A549 (cell line): Measurements from ENCODE around the gene SCYGR1. TPM values are rescaled to one million over a fixed set of nuclear protein-coding genes. Genes with fewer than 3 reads are reported as not detected.

Experiments
- ATAC-seq, 2 experiments: fragments of 200-7000 bp in 1 of 2; fragments of >200 bp in 1 of 2; cut with Nextera tagmentation in 1 of 2; cut with Tn5 transposase in 1 of 2; 3 replicates each; pipeline versions ENCODE4 v1.8.0 to v1.9.1; 2018 to 2020; ENCODE audit warnings: mild to moderate bottlenecking in 1 of 2, moderate library complexity in 1 of 2
- CTCF ChIA-PET: fragments of 300-600 bp; sonication (Branson Sonifier 250); formaldehyde crosslinking; extraction: SDS; loops from one replicate; lab custom pipeline; 2021; ENCODE audit warnings: antibody characterized with exemption, inconsistent platforms; lab: Yijun Ruan, JAX
- POLR2A ChIA-PET: fragments of 350-600 bp; formaldehyde crosslinking; extraction: SDS; loops from one replicate; lab custom pipeline; 2021; ENCODE audit warnings: antibody characterized with exemption, inconsistent platforms; lab: Yijun Ruan, JAX
- DNase-seq, 2 experiments: peaks; one replicate each; pipeline versions ENCODE4 v3.0.0 to v3.0.0-alpha.2; 2011 to 2016; ENCODE audit warnings: low read depth in 1 of 2, low spot score in 1 of 2
- FAIRE-seq: peaks from 2 replicates; lab custom pipeline; 2011; peaks lifted over from hg19 to GRCh38; lab: Jason Lieb, UNC
- H3K27ac ChIP-seq, 2 experiments: fragments of >200 bp; sonication (Bioruptor Twin); formaldehyde crosslinking; 3 replicates each; pipeline ENCODE4 v1.5.1; 2016 to 2017
- H3K4me1 ChIP-seq: fragments of >200 bp; sonication (Bioruptor Twin); formaldehyde crosslinking; 3 replicates; pipeline ENCODE4 v1.6.1; 2016
- H3K4me2 ChIP-seq: fragments of >200 bp; sonication (Bioruptor Twin); formaldehyde crosslinking; 3 replicates; pipeline ENCODE4 v1.6.1; 2016
- H3K4me3 ChIP-seq: fragments of >200 bp; sonication (Bioruptor Twin); formaldehyde crosslinking; 3 replicates; pipeline ENCODE4 v1.5.1; 2016
- H3K9me3 ChIP-seq: fragments of >200 bp; sonication (Bioruptor Twin); formaldehyde crosslinking; 3 replicates; pipeline ENCODE4 v1.6.1; 2016
- BHLHE40 ChIP-seq: IDR thresholded peaks from 2 replicates; pipeline ENCODE4 v1.6.1; 2012; ENCODE audit warnings: low read depth, low read length, inconsistent platforms
- CBX2 ChIP-seq: fragments of 200-600 bp; sonication (generic); IDR thresholded peaks from 2 replicates; pipeline ENCODE4 v1.6.1; 2016; ENCODE audit warnings: low read depth, mild to moderate bottlenecking, borderline replicate concordance
- CTCF ChIP-seq: fragments of >200 bp; sonication (Bioruptor Twin); formaldehyde crosslinking; IDR thresholded peaks from 3 replicates; pipeline ENCODE4 v1.5.1; 2016
- E2F6 ChIP-seq: IDR thresholded peaks from 2 replicates; pipeline ENCODE4 v1.6.1; 2012; ENCODE audit warnings: low read depth, borderline replicate concordance
- EHMT2 ChIP-seq: fragments of 200-600 bp; sonication (generic); IDR thresholded peaks from 2 replicates; pipeline ENCODE4 v1.6.1; 2016; ENCODE audit warnings: antibody characterized with exemption, low read depth, mild to moderate bottlenecking, moderate library complexity
- ELK1 ChIP-seq: fragments of 150-350 bp; IDR thresholded peaks from 2 replicates; pipeline ENCODE4 v1.6.1; 2014; ENCODE audit warnings: low read depth, mild to moderate bottlenecking, low read length
- FOSB ChIP-seq: fragments of 250-450 bp; sonication (Bioruptor Pico); IDR thresholded peaks from 2 replicates; pipeline ENCODE4 v1.5.0; 2020; ENCODE audit warnings: mild to moderate bottlenecking, moderate library complexity
- FOSL2 ChIP-seq, 2 experiments: fragments of 450-650 bp in 1 of 2; fragments of >200 bp in 1 of 2; sonication (Bioruptor Twin) in 1 of 2; formaldehyde crosslinking; IDR thresholded peaks; 2 replicates each; pipeline versions ENCODE4 v1.5.0 to v1.6.1; 2016 to 2020; ENCODE audit warnings: mild to moderate bottlenecking in 1 of 2, moderate library complexity in 1 of 2
- FOXS1 ChIP-seq: fragments of 250-450 bp; sonication (Bioruptor Pico); IDR thresholded peaks from 2 replicates; pipeline ENCODE4 v1.5.0; 2020; ENCODE audit warnings: mild to moderate bottlenecking, moderate library complexity
- HES2 ChIP-seq: fragments of >200 bp; sonication (Bioruptor Twin); formaldehyde crosslinking; IDR thresholded peaks from 2 replicates; pipeline ENCODE4 v1.6.1; 2016
- MYC ChIP-seq: IDR thresholded peaks from 2 replicates; pipeline ENCODE4 v1.6.1; 2012; ENCODE audit warnings: mild to moderate bottlenecking, inconsistent platforms, low read length, improper control_type of control experiment, borderline replicate concordance
- NPAS2 ChIP-seq: fragments of 250-450 bp; sonication (Bioruptor Pico); IDR thresholded peaks from 2 replicates; pipeline ENCODE4 v1.8.0; 2022; ENCODE audit warnings: mild to moderate bottlenecking, moderate library complexity, borderline replicate concordance
- POLR2A ChIP-seq: IDR thresholded peaks from 2 replicates; pipeline ENCODE4 v1.6.1; 2012; ENCODE audit warnings: mild to moderate bottlenecking, low read length
- POLR2AphosphoS2 ChIP-seq: conservative IDR thresholded peaks from 2 replicates; pipeline ENCODE4 v1.6.1; 2012; ENCODE audit warnings: low read length, improper control_type of control experiment, inconsistent platforms
- RAD21 ChIP-seq, 2 experiments: fragments of >200 bp in 1 of 2; sonication (Bioruptor Twin) in 1 of 2; formaldehyde crosslinking in 1 of 2; IDR thresholded peaks in 1 of 2; conservative IDR thresholded peaks in 1 of 2; 2 replicates in 1 of 2; 3 replicates in 1 of 2; pipeline ENCODE4 v1.6.1; 2012 to 2018; ENCODE audit warnings: inconsistent platforms in 1 of 2
- RNF2 ChIP-seq: fragments of 200-600 bp; sonication (generic); IDR thresholded peaks from 2 replicates; pipeline ENCODE4 v1.6.1; 2016; ENCODE audit warnings: low read depth, mild to moderate bottlenecking, antibody characterized with exemption, moderate library complexity, borderline replicate concordance
- USF2 ChIP-seq: fragments of 450-650 bp; IDR thresholded peaks from 2 replicates; pipeline ENCODE4 v1.6.1; 2014; ENCODE audit warnings: antibody characterized with exemption
- ZC3H11A ChIP-seq: fragments of 450-650 bp; IDR thresholded peaks from 2 replicates; pipeline ENCODE4 v1.6.1; 2014; ENCODE audit warnings: antibody characterized with exemption, mild to moderate bottlenecking
- ZSCAN20 ChIP-seq: fragments of 250-450 bp; sonication (Bioruptor Pico); IDR thresholded peaks from 2 replicates; pipeline ENCODE4 v1.8.0; 2022; ENCODE audit warnings: mild to moderate bottlenecking, moderate library complexity
- WGBS: methylation state at CpG from one replicate; pipeline ENCODE4 v1.1.6; 2017; ENCODE audit errors: missing lambda C conversion rate; 5-methylcytosine and 5-hydroxymethylcytosine counted together
- polyA plus RNA-seq, 4 experiments: library from polyadenylated mRNA; depleted of rRNA in 3 of 4; stranded (reverse); fragments of >200 nt; fragmentation: RNase III in 1 of 4; extraction: RNeasy Plus Mini Kit Qiagen cat#74134 plus additional on column Dnase treatment in 1 of 4; gene quantifications; 2 replicates in 3 of 4; 3 replicates in 1 of 4; pipeline ENCODE4 v1.2.3, GENCODE V29; 2011 to 2017

The SCYGR1 gene
- polyA plus RNA-seq, 2 of the 4 experiments (the other 2 are of a cell fraction): not detected

GRCh38 chr2:227344231-227344630 lies 43.5 kb downstream of the SCYGR1 start:
- no peak for TF ChIP-seq CTCF
- no peak for TF ChIP-seq USF2
- no peak for TF ChIP-seq MYC
- TF ChIP-seq POLR2A: no peak
- no peak for TF ChIP-seq ZSCAN20 (CRISPR knock-in tag)
- no peak for TF ChIP-seq FOXS1 (CRISPR knock-in tag)
- no peak for TF ChIP-seq FOSL2 (IDR thresholded peaks at IDR 0.05)
- no peak for TF ChIP-seq FOSL2 (CRISPR knock-in tag; IDR thresholded peaks at IDR 0.05)
- no peak for TF ChIP-seq RNF2
- no peak for TF ChIP-seq E2F6
- no peak for TF ChIP-seq RAD21 (conservative IDR thresholded peaks at IDR 0.05 in 1 of 2, IDR thresholded peaks at IDR 0.05 in 1 of 2)
- TF ChIP-seq ZC3H11A: no peak
- Histone ChIP-seq H3K27ac (no peak overlapping the region), H3K4me3 (no peak overlapping the region), H3K9me3 (no peaks in the 10 kb centered on the region), H3K4me1 (peaks cover 27% of the 10 kb centered on the region), H3K4me2 (no peak overlapping the region)
- FAIRE-seq (no peak), DNase-seq (no peak), ATAC-seq (no peak)
- CTCF ChIA-PET: interaction anchor here (0.6 to 1.4 kb wide), 2 partner anchors 10 to 214 kb away, joined by 3 to 5 read pairs; no protein-coding TSS in a partner anchor
- POLR2A ChIA-PET: no interaction called here
- 86% methylated on average over 2 of the region's 2 CpGs for WGBS

- no peak overlapping the region for H3K4me3 ChIP-seq
- TF ChIP-seq USF2 (no peak), POLR2AphosphoS2 (no peak), EHMT2 (no peak), HES2 (no peak), CBX2 (no peak), MYC (no peak), BHLHE40 (no peak), ELK1 (no peak), RAD21 (conservative IDR thresholded peaks at IDR 0.05 in 1 of 2, IDR thresholded peaks at IDR 0.05 in 1 of 2) (no peak), FOSB (no peak), NPAS2 (CRISPR knock-in tag) (no peak)
- FAIRE-seq (no peak), ATAC-seq (no peak), DNase-seq (no peak)
- H3K9me3 ChIP-seq: no peaks in the 10 kb centered on the region
- H3K4me1 ChIP-seq: peaks cover 29% of the 10 kb centered on the region
- no peak overlapping the region for H3K4me2 ChIP-seq
- 53% methylated on average over 2 of the region's 2 CpGs for WGBS
- ChIA-PET CTCF (no interaction called here), POLR2A (no interaction called here)
- no peak overlapping the region for H3K27ac ChIP-seq
Observed at GRCh38 chr2:227341553-227341952, 46.2 kb downstream of the SCYGR1 start.
